AG08395 (cell line): ENCODE measurements around the gene VPS45.

Experiments
- DNase-seq: peaks from one replicate; pipeline ENCODE4 v3.0.0; 2012; ENCODE audit warnings: mixed read lengths, low spot score

VPS45 gene

GRCh38 chr1:150192012-150192411, 124.4 kb downstream of the VPS45 start:
- DNase-seq, result peak; percentile 65

GRCh38 chr1:150194381-150195031, 126.9 kb downstream of the VPS45 start:
- peak; percentile 22 for DNase-seq
